K562 (cell line): ENCODE measurements around the gene CTNS. TPM values are rescaled to one million over a fixed set of nuclear protein-coding genes. Genes with fewer than 3 reads are reported as not detected.

Source experiments
- ATF1 ChIP-seq, 2 experiments: fragments of 450-650 bp in 1 of 2; IDR thresholded peaks; 2 replicates each; pipeline ENCODE4 v1.6.1; 2016; ENCODE audit warnings: missing compliant biosample characterization in 1 of 2, missing genetic modification characterization in 1 of 2
- CCNT2 ChIP-seq: IDR thresholded peaks from 2 replicates; pipeline ENCODE4 v1.6.1; 2011; ENCODE audit warnings: borderline replicate concordance, low read depth, mild to moderate bottlenecking, moderate library complexity, mixed read lengths, low read length; ENCODE audit not compliant: insufficient read length; ENCODE audit errors: extremely low read depth
- CREM ChIP-seq: IDR thresholded peaks from 2 replicates; pipeline ENCODE4 v1.6.1; 2014; ENCODE audit warnings: antibody characterized with exemption, low read depth
- CTBP1 ChIP-seq: fragments of 450-650 bp; IDR thresholded peaks from 2 replicates; pipeline ENCODE4 v1.6.1; 2016; ENCODE audit warnings: borderline replicate concordance
- CXXC5 ChIP-seq: fragments of 250-450 bp; sonication (Bioruptor Pico); IDR thresholded peaks from 2 replicates; pipeline ENCODE4 v1.8.0; 2022; ENCODE audit warnings: inconsistent platforms, mild to moderate bottlenecking, moderate library complexity
- ELF4 ChIP-seq: fragments of 450-650 bp; formaldehyde crosslinking; IDR thresholded peaks from 2 replicates; pipeline ENCODE4 v1.4.0; 2022; ENCODE audit warnings: missing genetic modification characterization
- GABPB1 ChIP-seq: sonication (generic); formaldehyde crosslinking; IDR thresholded peaks from 2 replicates; pipeline ENCODE4 v1.8.0; 2022; ENCODE audit warnings: mild to moderate bottlenecking, missing genetic modification reagents
- HDAC1 ChIP-seq, 2 experiments: fragments of 450-650 bp; IDR thresholded peaks; 2 replicates each; pipeline ENCODE4 v1.6.1; 2016 to 2017; ENCODE audit warnings: inconsistent platforms in 1 of 2, mild to moderate bottlenecking in 1 of 2, moderate library complexity in 1 of 2
- L3MBTL2 ChIP-seq: fragments of 450-650 bp; IDR thresholded peaks from 2 replicates; pipeline ENCODE4 v1.6.1; 2016; ENCODE audit warnings: mild to moderate bottlenecking, moderate library complexity
- MBD2 ChIP-seq: sonication (generic); IDR thresholded peaks from 2 replicates; pipeline ENCODE4 v1.6.1; 2016; ENCODE audit warnings: low read depth, borderline replicate concordance
- NCOA6 ChIP-seq: fragments of 450-650 bp; IDR thresholded peaks from 2 replicates; pipeline ENCODE4 v1.6.1; 2017; ENCODE audit warnings: mild to moderate bottlenecking
- NR2C2 ChIP-seq, 2 experiments: fragments of 200-800 bp in 1 of 2; sonication (Bioruptor generic) in 1 of 2; sonication (generic) in 1 of 2; formaldehyde crosslinking in 1 of 2; IDR thresholded peaks; 2 replicates each; pipeline versions ENCODE4 v1.6.1 to v1.8.0; 2016 to 2022; ENCODE audit warnings: mild to moderate bottlenecking in 1 of 2, missing compliant biosample characterization in 1 of 2, missing genetic modification characterization in 1 of 2, missing genetic modification reagents in 1 of 2
- POLR2A ChIP-seq: fragments of 450-650 bp; conservative IDR thresholded peaks from 2 replicates; pipeline ENCODE4 v1.6.1; 2016
- RBFOX2 ChIP-seq: fragments of 200-400 bp; formaldehyde crosslinking; IDR thresholded peaks from 2 replicates; pipeline ENCODE4 v1.6.1; 2017; ENCODE audit warnings: low read depth, mild to moderate bottlenecking, low read length, moderate library complexity
- SAP30 ChIP-seq: fragments of 200-600 bp; sonication (generic); IDR thresholded peaks from 2 replicates; pipeline ENCODE4 v1.6.1; 2012; ENCODE audit warnings: borderline replicate concordance, low read depth, mild to moderate bottlenecking, moderate library complexity, low read length, control low read depth, inconsistent platforms; ENCODE audit not compliant: insufficient read depth, poor library complexity, severe bottlenecking
- SRSF1 ChIP-seq: fragments of 200-400 bp; formaldehyde crosslinking; IDR thresholded peaks from 2 replicates; pipeline ENCODE4 v1.6.1; 2017; ENCODE audit warnings: mild to moderate bottlenecking, low read depth, low read length, moderate library complexity
- SRSF3 ChIP-seq: fragments of 200-400 bp; formaldehyde crosslinking; IDR thresholded peaks from 2 replicates; pipeline ENCODE4 v1.6.1; 2016; ENCODE audit warnings: mild to moderate bottlenecking, low read length, moderate library complexity; ENCODE audit not compliant: insufficient read depth
- TEAD4 ChIP-seq, 2 experiments: sonication (generic) in 1 of 2; formaldehyde crosslinking in 1 of 2; IDR thresholded peaks; 2 replicates each; pipeline versions ENCODE4 v1.6.1 to v1.8.0; 2012 to 2022; ENCODE audit warnings: borderline replicate concordance in 1 of 2, inconsistent platforms in 1 of 2, low read length in 1 of 2, mild to moderate bottlenecking in 1 of 2, missing genetic modification reagents in 1 of 2
- polyA plus RNA-seq, 8 experiments: library from polyadenylated mRNA; depleted of rRNA in 4 of 8; stranded (reverse) in 5 of 8; unstranded in 3 of 8; fragments of >200 nt; fragmentation: Nextera tagmentation in 2 of 8; fragmentation: Illumina TruSeq in 1 of 8; extraction: Ambion mirVana in 2 of 8; extraction: Trizol in 1 of 8; gene quantifications; 2 replicates each; pipeline versions ENCODE4 v1.2.1 to v1.2.3, GENCODE V29; 2011 to 2014; ENCODE audit warnings: inconsistent platforms in 1 of 8, missing spikeins in 1 of 8
- total RNA-seq, 7 experiments: library from RNA; depleted of rRNA in 6 of 7; stranded (reverse); fragments of >200 nt in 6 of 7; fragmentation: Illumina TruSeq in 2 of 7; extraction: Trizol in 2 of 7; gene quantifications; 2 replicates each; pipeline versions ENCODE4 v1.2.1 to v1.2.3, GENCODE V29; 2011 to 2021; ENCODE audit warnings: low replicate concordance in 1 of 7
- TF ChIP-seq, protein P1 (sequence below): fragments of 450-650 bp; IDR thresholded peaks from 2 replicates; pipeline ENCODE4 v1.6.1; 2016; ENCODE audit warnings: borderline replicate concordance
- TF ChIP-seq, protein P2 (sequence below): fragments of 450-650 bp; IDR thresholded peaks from 2 replicates; pipeline ENCODE4 v1.6.1; 2016; ENCODE audit warnings: low read depth, mild to moderate bottlenecking, moderate library complexity
- TF ChIP-seq, protein P3 (sequence below): fragments of 450-650 bp; formaldehyde crosslinking; IDR thresholded peaks from 2 replicates; pipeline ENCODE4 v1.4.0; 2020; ENCODE audit warnings: mild to moderate bottlenecking, moderate library complexity
- TF ChIP-seq, protein P4 (sequence below): conservative IDR thresholded peaks from 2 replicates; pipeline ENCODE4 v1.6.1; 2011; ENCODE audit warnings: low read depth, mild to moderate bottlenecking, low read length; ENCODE audit not compliant: control insufficient read depth

CTNS gene
- total and polyA plus RNA-seq, 9 of the 15 experiments (the other 6 are each of a cell fraction or from before 2014, with no cell fraction given): 0.66 to 8.4 (median 4.9) TPM

DNA sequence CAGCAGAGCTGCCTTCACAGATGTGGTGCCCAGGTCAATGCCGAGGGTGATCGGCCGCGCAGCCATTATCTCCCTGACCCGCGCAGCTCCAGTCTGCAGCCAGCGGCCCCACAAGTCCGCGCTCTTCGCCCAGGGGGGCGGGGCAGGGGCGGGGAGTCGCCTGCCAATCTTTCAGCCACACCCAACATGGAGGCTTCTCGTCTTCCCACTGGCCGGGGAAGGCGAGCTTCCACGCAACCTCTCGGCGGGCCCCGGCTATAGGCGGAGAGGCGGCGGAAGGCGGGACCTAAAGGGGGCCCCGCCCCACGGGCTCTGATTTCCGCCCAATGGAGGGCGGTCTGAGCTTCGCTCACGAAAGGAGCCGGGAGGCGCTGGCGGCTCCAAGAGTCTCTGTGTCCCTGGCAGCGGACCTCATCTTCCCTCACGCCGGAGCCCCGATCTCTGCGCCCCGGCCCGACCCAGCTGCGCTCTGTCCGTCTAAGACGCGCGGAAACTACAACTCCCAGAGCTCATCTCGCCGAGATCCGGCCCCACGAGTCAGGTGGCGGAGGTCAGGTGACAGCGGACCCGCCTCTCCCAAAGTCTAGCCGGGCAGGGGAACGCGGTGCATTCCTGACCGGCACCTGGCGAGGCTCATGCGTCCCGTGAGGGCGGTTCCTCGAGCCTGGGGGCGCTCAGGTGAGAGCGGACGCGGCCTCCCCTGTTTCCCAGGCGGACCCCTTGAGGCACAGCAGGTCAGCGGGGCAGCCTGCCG is at the start of gene CTNS, which contains the start of gene SHPK (continued):
- peak in 1 of 2 experiments; percentile 92; a peak in 2 of 4 replicates for TF ChIP-seq HDAC1 (IDR thresholded peaks at IDR 0.05)
- no peak for TF ChIP-seq SRSF3
- TF ChIP-seq, protein P1, sequence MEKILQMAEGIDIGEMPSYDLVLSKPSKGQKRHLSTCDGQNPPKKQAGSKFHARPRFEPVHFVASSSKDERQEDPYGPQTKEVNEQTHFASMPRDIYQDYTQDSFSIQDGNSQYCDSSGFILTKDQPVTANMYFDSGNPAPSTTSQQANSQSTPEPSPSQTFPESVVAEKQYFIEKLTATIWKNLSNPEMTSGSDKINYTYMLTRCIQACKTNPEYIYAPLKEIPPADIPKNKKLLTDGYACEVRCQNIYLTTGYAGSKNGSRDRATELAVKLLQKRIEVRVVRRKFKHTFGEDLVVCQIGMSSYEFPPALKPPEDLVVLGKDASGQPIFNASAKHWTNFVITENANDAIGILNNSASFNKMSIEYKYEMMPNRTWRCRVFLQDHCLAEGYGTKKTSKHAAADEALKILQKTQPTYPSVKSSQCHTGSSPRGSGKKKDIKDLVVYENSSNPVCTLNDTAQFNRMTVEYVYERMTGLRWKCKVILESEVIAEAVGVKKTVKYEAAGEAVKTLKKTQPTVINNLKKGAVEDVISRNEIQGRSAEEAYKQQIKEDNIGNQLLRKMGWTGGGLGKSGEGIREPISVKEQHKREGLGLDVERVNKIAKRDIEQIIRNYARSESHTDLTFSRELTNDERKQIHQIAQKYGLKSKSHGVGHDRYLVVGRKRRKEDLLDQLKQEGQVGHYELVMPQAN: peak; percentile 94
- TF ChIP-seq NCOA6: no peak
- TF ChIP-seq L3MBTL2: peak; percentile 60; the same call in 1 of the 2 replicates
- TF ChIP-seq RBFOX2: peak; percentile 84
- no peak for TF ChIP-seq NR2C2 (CRISPR knock-in tag; IDR thresholded peaks at IDR 0.05)
- TF ChIP-seq NR2C2 (tag; IDR thresholded peaks at IDR 0.05): peak; percentile 87
- peak; percentile 35; the same call in 1 of the 2 replicates for TF ChIP-seq CREM
- TF ChIP-seq SRSF1: no peak
- TF ChIP-seq, protein P2, sequence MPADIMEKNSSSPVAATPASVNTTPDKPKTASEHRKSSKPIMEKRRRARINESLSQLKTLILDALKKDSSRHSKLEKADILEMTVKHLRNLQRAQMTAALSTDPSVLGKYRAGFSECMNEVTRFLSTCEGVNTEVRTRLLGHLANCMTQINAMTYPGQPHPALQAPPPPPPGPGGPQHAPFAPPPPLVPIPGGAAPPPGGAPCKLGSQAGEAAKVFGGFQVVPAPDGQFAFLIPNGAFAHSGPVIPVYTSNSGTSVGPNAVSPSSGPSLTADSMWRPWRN: no peak
- no peak for TF ChIP-seq ELF4
- TF ChIP-seq, protein P3, sequence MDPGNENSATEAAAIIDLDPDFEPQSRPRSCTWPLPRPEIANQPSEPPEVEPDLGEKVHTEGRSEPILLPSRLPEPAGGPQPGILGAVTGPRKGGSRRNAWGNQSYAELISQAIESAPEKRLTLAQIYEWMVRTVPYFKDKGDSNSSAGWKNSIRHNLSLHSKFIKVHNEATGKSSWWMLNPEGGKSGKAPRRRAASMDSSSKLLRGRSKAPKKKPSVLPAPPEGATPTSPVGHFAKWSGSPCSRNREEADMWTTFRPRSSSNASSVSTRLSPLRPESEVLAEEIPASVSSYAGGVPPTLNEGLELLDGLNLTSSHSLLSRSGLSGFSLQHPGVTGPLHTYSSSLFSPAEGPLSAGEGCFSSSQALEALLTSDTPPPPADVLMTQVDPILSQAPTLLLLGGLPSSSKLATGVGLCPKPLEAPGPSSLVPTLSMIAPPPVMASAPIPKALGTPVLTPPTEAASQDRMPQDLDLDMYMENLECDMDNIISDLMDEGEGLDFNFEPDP (CRISPR knock-in tag): no peak
- peak; percentile 70 for TF ChIP-seq POLR2A
- TF ChIP-seq SAP30: peak; percentile 96
- TF ChIP-seq, protein P4, sequence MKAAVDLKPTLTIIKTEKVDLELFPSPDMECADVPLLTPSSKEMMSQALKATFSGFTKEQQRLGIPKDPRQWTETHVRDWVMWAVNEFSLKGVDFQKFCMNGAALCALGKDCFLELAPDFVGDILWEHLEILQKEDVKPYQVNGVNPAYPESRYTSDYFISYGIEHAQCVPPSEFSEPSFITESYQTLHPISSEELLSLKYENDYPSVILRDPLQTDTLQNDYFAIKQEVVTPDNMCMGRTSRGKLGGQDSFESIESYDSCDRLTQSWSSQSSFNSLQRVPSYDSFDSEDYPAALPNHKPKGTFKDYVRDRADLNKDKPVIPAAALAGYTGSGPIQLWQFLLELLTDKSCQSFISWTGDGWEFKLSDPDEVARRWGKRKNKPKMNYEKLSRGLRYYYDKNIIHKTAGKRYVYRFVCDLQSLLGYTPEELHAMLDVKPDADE: peak; percentile 98
- no peak for TF ChIP-seq ATF1 (CRISPR knock-in tag; IDR thresholded peaks at IDR 0.05)
- peak; percentile 75 for TF ChIP-seq ATF1 (tag; IDR thresholded peaks at IDR 0.05)
- peak; percentile 29 for TF ChIP-seq CCNT2
- TF ChIP-seq TEAD4 (IDR thresholded peaks at IDR 0.05; ENCODE audit: low read length): no peak
- 0 out of 2 replicates have a peak, but pooled peaks have one; percentile 40 for TF ChIP-seq TEAD4 (CRISPR knock-in tag; IDR thresholded peaks at IDR 0.05; ENCODE audit: borderline replicate concordance)
- TF ChIP-seq CXXC5 (CRISPR knock-in tag): peak; percentile 63; the same call in 1 of the 2 replicates
- TF ChIP-seq CTBP1: 0 out of 2 replicates have a peak, but pooled peaks have one; percentile 7
- peak; percentile 95 for TF ChIP-seq GABPB1 (CRISPR knock-in tag)
- 0 out of 2 replicates have a peak, but pooled peaks have one; percentile 27 for TF ChIP-seq MBD2
